Ectodermal cell (in vitro differentiated cells): ENCODE measurements around the gene CCT3.
"Not testable (repeated sequence)": the region's sequence is repeated elsewhere in the genome, so short reads cannot be mapped to it uniquely, and the experiment has no call there.

ENCODE experiments used
- H3K27ac ChIP-seq: 2 replicates; pipeline ENCODE4 v1.7.0; 2013; ENCODE audit warnings: mild to moderate bottlenecking, low read depth, low read length; ENCODE audit not compliant: insufficient read depth, poor library complexity, severe bottlenecking
- H3K27me3 ChIP-seq: 2 replicates; pipeline ENCODE4 v1.7.0; 2013; ENCODE audit warnings: mild to moderate bottlenecking, low read length; ENCODE audit not compliant: insufficient read depth, control insufficient read depth, poor library complexity, severe bottlenecking
- H3K36me3 ChIP-seq: one replicate; pipeline ENCODE4 v1.7.0; 2013; ENCODE audit warnings: low read length; ENCODE audit not compliant: control insufficient read depth, insufficient read depth
- H3K4me1 ChIP-seq: one replicate; pipeline ENCODE4 v1.7.0; 2013; ENCODE audit warnings: low read length; ENCODE audit not compliant: control insufficient read depth, insufficient read depth
- H3K4me3 ChIP-seq: 2 replicates; pipeline ENCODE4 v1.7.0; 2013; ENCODE audit warnings: low read depth, low read length, control low read depth; ENCODE audit not compliant: insufficient read depth
- H3K9me3 ChIP-seq: 2 replicates; pipeline ENCODE4 v1.7.0; 2013; ENCODE audit warnings: mild to moderate bottlenecking, low read length, moderate library complexity; ENCODE audit not compliant: control insufficient read depth
- WGBS, 2 experiments: methylation state at CpG; one replicate each; pipeline ENCODE4 v1.1.7; 2013; ENCODE audit warnings: missing lambda C conversion rate in 2 of 2; 5-methylcytosine and 5-hydroxymethylcytosine counted together

CCT3 gene

DNA sequence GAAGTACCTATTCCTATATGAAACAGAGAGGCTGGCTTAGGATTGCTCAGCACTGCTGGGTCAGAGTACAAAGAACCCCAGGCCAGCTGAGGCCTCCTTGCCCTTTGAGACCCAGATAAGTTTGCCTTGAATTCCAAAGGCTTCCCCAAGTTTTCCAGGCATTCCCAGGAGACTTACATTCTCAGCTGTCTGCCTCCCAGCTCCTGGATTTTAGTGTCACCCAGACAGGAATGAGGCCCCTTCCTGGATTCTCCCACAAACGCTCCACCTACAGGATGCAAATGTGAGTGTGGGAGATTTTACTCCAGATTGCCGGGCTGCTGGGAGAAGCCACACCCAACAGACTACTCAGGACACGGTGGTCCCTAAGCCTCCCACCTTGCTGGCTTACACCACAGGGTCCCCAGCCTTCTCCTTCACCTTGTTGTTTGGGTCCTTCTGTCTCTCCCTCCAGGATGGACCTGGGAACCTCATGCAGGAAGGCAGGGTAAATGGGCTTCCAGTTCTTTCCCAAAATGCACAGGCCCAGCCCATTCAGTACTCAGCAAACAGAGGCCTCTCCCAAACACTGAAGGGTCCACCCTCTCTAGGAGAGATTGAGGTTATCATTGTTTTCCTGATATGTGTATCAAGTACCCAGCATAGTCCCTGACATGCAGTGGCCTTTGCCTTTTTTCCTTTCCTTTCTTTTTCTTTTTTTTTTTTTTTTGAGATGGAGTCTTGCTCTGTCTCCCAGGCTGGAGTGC lies 41.5 kb upstream of the CCT3 start:
- WGBS, 2 experiments, result 21 to 22% methylated on average over 3 of the region's 3 CpGs
- no peaks in the 10 kb centered on the region for H3K9me3 ChIP-seq
- no peaks in the 10 kb centered on the region for H3K36me3 ChIP-seq
- peaks cover 40% of the 10 kb centered on the region for H3K27me3 ChIP-seq
- H3K4me1 ChIP-seq, result no peaks in the 10 kb centered on the region
- H3K27ac ChIP-seq, result no peak overlapping the region
- H3K4me3 ChIP-seq, result no peak overlapping the region

DNA sequence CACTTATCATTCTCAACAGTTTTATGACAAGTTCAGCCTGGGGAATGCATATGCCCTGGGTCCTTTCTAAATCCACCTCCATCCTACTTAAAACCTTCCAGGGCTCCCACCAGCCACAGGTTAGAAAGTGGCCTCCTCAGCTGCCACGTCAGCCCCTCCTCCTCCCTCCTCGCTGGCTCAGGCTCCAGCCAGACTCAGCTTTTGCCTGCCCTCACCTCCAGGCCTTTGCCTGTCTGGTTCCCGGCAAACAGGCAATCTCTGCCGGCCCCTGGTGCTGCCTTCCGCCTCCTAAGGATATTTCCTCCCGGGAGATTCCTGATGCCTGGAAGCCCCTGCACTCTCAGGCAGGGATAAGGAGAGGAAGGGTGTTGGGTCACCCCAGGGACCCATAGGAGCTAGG lies 40.5 kb upstream of the CCT3 start:
- Histone ChIP-seq H3K9me3 (no peaks in the 10 kb centered on the region), H3K27ac (no peak overlapping the region), H3K36me3 (no peaks in the 10 kb centered on the region), H3K4me3 (no peak overlapping the region), H3K27me3 (peaks cover 37% of the 10 kb centered on the region), H3K4me1 (no peaks in the 10 kb centered on the region)
- 78 to 80% methylated on average over 6 of the region's 6 CpGs for WGBS, 2 experiments

DNA sequence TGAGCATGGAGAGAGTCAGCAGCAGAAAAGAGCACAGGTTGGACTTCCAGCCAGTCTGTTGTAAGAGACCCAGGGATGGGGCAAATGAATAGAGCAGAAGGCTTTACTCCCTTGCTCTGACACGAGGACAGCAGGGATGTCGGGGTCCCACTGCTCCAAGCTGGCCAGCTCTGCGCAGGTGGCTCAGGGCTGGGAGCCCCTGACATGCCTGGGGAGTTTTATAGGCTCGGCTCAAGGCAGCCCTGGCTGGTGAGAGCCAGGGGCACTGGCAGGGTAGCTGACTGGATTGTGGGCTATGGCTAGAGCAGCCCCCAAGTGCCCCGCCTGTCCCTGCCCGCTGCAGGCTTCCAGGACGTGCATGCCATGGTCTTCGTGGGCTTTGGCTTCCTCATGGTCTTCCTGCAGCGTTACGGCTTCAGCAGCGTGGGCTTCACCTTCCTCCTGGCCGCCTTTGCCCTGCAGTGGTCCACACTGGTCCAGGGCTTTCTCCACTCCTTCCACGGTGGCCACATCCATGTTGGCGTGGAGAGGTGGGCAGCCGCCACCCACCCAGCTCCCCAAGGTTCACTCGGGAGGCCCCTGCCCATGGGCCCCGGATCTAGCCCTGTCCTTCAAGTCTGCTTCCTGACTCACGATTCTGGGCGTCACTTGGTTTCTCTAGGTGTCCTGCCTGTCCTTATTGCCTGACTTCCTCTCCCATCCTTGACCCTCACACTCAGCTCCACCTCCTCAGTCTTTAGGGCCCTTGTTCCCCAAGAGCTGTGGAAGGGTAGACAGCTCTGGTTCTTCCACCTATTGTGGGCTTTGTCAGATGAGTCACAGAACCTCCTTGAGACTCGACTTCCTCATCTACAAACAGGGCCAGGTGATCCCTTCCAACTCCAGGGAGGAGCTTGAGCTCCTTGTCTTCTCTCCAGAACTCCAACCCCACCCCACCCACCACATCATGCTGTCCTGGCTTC lies 39.1 kb upstream of the CCT3 start:
- Histone ChIP-seq H3K27ac (no peak overlapping the region), H3K4me3 (no peak overlapping the region), H3K36me3 (no peaks in the 10 kb centered on the region), H3K4me1 (no peaks in the 10 kb centered on the region), H3K27me3 (peaks cover 36% of the 10 kb centered on the region), H3K9me3 (no peaks in the 10 kb centered on the region)
- WGBS, 2 experiments, result 90 to 93% methylated on average over 20 of the region's 20 CpGs

DNA sequence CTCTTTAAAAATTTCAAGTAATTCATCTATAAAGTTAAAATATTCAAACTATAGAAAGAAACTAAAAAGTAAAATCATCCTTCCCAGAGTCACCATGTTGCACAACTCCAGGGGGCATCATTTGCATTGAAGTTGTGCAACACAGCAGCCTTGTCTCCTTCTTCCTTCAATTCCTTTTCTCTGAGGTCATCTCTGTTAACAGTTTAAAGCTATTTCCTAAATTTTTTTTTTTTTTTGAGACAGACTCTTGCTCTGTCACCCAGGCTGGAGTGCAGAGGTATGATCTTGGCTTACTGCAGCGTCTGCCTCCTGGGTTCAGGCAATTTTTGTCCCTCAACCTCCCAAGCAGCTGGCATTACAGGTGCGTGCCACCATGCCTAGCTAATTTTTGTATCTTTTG lies 38.1 kb upstream of the CCT3 start:
- peaks cover 36% of the 10 kb centered on the region for H3K27me3 ChIP-seq
- 80 to 88% methylated on average over 2 of the region's 2 CpGs for WGBS, 2 experiments
- no peaks in the 10 kb centered on the region for H3K36me3 ChIP-seq
- no peaks in the 10 kb centered on the region for H3K4me1 ChIP-seq
- no peaks in the 10 kb centered on the region for H3K9me3 ChIP-seq
- no peak overlapping the region for H3K4me3 ChIP-seq
- no peak overlapping the region for H3K27ac ChIP-seq

DNA sequence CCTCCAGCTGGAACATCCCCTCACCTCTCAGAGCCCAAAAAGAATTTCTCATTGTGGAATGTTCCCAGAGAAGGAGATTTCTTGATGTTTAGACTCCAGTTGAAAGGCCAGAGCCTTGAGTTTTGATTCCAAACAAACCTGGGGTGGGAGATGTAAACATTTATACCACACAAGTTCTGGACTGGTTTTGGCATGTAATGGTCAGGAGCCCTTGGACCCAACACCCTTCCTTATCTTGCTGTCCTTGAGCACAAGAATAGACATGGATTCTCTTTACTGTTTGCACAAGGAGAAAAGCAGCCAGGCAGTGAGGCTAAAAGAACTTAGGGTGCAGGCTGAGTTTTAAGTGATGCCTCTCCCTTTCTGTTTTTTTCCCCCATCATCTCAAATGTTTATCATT lies 35.5 kb upstream of the CCT3 start:
- H3K9me3 ChIP-seq, result no peaks in the 10 kb centered on the region
- H3K4me3 ChIP-seq, result no peak overlapping the region
- no peak overlapping the region for H3K27ac ChIP-seq
- H3K27me3 ChIP-seq, result peaks cover 56% of the 10 kb centered on the region
- no peaks in the 10 kb centered on the region for H3K36me3 ChIP-seq
- H3K4me1 ChIP-seq, result peaks cover 3% of the 10 kb centered on the region

DNA sequence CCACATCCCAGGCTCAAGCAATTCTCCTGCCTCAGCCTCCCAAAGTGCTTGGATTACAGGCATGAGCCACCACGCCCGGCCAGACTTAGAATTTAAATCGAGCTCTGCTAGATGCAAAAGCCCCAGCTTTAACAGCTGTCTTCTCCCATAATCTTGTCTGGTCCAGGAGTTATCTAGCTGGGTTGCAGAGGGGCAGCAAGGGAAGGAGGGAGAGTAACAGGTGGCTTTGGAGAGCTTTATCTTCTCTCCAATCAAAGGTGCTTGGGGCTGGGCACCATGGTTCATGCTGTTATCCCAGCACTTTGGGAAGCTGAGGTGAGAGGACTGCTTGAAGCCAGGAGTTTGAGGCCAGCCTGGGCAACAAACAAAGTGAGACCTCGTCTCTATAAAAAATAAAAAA lies 34.8 kb upstream of the CCT3 start:
- Histone ChIP-seq H3K27ac (no peak overlapping the region), H3K36me3 (no peaks in the 10 kb centered on the region), H3K9me3 (no peaks in the 10 kb centered on the region), H3K4me3 (no peak overlapping the region), H3K4me1 (peaks cover 3% of the 10 kb centered on the region), H3K27me3 (peaks cover 63% of the 10 kb centered on the region)
- WGBS, 2 experiments, result 83 to 86% methylated on average over 4 of the region's 4 CpGs

DNA sequence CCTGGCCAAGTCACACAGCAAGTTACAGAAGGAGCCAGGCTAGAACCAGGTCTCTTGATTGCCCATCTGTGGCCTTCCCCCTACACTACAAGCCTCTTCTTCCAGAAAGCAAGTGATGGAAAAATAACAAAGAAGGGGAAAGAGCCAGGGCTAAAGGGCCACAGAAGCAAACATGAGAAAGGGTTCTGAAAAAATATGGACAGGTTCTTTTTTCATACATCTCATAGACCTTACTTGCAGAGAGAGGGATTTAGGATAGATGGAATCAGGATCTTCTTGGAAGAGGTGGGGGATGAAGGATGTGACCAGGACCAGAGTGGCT lies 34.1 kb upstream of the CCT3 start:
- Histone ChIP-seq H3K36me3 (no peaks in the 10 kb centered on the region), H3K9me3 (no peaks in the 10 kb centered on the region), H3K4me3 (no peak overlapping the region), H3K4me1 (peaks cover 3% of the 10 kb centered on the region), H3K27me3 (peaks cover 69% of the 10 kb centered on the region), H3K27ac (no peak overlapping the region)

DNA sequence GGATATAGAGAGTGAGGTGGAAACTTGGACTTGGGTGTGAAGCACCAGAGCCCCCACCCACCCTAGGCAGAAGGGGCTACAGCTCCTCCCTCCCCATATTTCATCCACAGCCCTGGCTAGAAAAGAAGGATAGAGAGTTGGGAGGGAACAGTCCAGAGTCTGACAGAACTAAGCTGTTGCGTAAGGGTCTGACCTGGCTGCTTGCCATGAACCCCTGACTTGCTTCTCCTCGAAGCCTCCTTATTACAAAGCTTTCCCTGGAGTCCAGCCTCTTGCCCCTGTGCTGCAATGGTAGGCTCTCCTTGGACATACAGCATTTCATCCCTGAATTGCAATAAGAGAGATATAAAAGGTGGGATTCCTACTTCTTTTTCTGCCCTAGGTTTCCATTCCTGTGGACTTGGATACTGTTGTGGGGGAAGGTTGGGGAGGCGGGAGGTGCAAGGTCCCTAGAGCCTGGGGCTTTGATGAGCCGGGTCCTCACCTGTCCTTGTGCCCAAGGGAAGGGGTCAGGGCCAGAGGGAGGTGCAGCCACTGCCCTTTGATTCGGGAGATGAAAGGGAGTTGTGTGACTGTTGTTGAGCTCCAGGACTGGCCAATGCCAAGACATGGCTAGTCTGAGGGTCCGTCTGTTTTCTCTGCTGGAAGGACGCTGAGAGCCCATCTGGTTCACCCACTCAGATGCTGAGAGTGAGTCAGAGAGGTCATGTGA lies 33.6 kb upstream of the CCT3 start:
- H3K27me3 ChIP-seq, result peaks cover 73% of the 10 kb centered on the region
- H3K27ac ChIP-seq, result no peak overlapping the region
- H3K36me3 ChIP-seq, result no peaks in the 10 kb centered on the region
- H3K9me3 ChIP-seq, result no peaks in the 10 kb centered on the region
- WGBS, 2 experiments, result 73 to 78% methylated on average over 7 of the region's 7 CpGs
- peaks cover 7% of the 10 kb centered on the region for H3K4me1 ChIP-seq
- H3K4me3 ChIP-seq, result no peak overlapping the region

DNA sequence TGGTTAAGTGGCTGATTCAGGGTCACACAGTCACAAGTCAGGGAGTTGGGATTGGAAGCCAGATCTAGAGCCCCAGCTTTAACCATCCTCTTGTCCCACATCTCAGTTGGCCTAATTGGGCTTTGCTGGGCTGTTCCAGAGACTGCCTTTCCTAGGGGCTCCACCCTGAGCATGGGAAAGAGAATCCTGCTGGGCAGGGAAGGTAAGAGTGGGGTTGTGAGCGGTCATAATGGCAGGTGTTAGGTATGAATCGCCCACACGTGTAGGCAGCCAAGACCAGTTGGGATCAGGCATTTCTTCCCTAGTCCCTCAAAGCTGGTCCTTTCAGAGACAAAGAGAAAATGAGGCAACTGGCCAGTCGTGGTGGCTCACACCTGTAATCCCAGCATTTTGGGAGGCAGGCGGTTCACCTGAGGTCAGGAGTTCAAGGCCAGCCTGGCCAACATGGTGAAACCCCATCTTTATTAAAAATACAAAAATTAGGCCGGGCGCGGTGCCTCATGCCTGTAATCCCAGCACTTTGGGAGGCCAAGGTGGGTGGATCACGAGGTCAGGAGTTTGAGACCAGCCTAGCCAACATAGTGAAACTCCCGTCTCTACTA lies 31.7 kb upstream of the CCT3 start:
- H3K36me3 ChIP-seq, H3K9me3 ChIP-seq, H3K4me1 ChIP-seq, H3K27ac ChIP-seq, H3K4me3 ChIP-seq: not testable (repeated sequence)
- 88% methylated on average over 10 of the region's 10 CpGs for WGBS, 2 experiments
- peaks cover 73% of the 10 kb centered on the region for H3K27me3 ChIP-seq
